Lung (tissue), 12 donors: ENCODE data around the gene RBM20. TPM values are rescaled to one million over a fixed set of nuclear protein-coding genes. Genes with fewer than 3 reads are reported as not detected.
A peak's percentile ranks its signal among the peaks of the same experiment; 100 is the strongest.

Experiments
- ATAC-seq: fragments of 200-7000 bp; cut with Tn5 transposase; one replicate; pipeline ENCODE4 v1.9.1; 2020; ENCODE audit warnings: moderate number of reproducible peaks; ENCODE audit not compliant: insufficient read depth, low FRiP score
- DNase-seq, 3 donors: peaks; one replicate each; pipeline ENCODE4 v3.0.0-alpha.2; 2013 to 2017
- H3K27ac ChIP-seq, 2 donors: one replicate each; pipeline ENCODE4 v1.5.1; 2013; ENCODE audit warnings: mild to moderate bottlenecking in 2 of 2, moderate library complexity in 2 of 2, control low read depth in 1 of 2, inconsistent platforms in 1 of 2, low read depth in 1 of 2, low read length in 1 of 2
- H3K27me3 ChIP-seq, 3 donors: one replicate each; pipeline ENCODE4 v1.5.1; 2013; ENCODE audit warnings: low read length in 2 of 3; ENCODE audit not compliant: control insufficient read depth in 3 of 3, insufficient read depth in 3 of 3
- H3K36me3 ChIP-seq, 4 donors: one replicate each; pipeline ENCODE4 v1.5.1; 2013; ENCODE audit warnings: low read length in 4 of 4, mild to moderate bottlenecking in 1 of 4, moderate library complexity in 1 of 4; ENCODE audit not compliant: control insufficient read depth in 4 of 4, insufficient read depth in 4 of 4
- H3K4me1 ChIP-seq, 5 donors: one replicate each; pipeline ENCODE4 v1.5.1; 2013; ENCODE audit warnings: low read length in 5 of 5, mild to moderate bottlenecking in 2 of 5, moderate library complexity in 1 of 5; ENCODE audit not compliant: control insufficient read depth in 5 of 5, insufficient read depth in 5 of 5
- H3K4me3 ChIP-seq: one replicate; pipeline ENCODE4 v1.5.1; 2013; ENCODE audit warnings: mild to moderate bottlenecking, control low read depth, moderate library complexity
- H3K9ac ChIP-seq, 2 donors: one replicate each; pipeline ENCODE4 v1.5.1; 2013; ENCODE audit warnings: low read length in 2 of 2, control low read depth in 1 of 2; ENCODE audit not compliant: insufficient read depth in 1 of 2
- H3K9me3 ChIP-seq, 4 donors: one replicate each; pipeline ENCODE4 v1.5.1; 2013; ENCODE audit warnings: low read length in 3 of 4, mild to moderate bottlenecking in 1 of 4, moderate library complexity in 1 of 4; ENCODE audit not compliant: control insufficient read depth in 4 of 4, insufficient read depth in 3 of 4
- WGBS, 2 donors: extraction: QIAGEN DNeasy Blood & Tissue Kit; methylation state at CpG; one replicate each; pipeline ENCODE4 v1.1.7; 2013; 5-methylcytosine and 5-hydroxymethylcytosine counted together
- polyA plus RNA-seq, 2 donors: library from polyadenylated mRNA; stranded (reverse); fragments of 200-250 nt; gene quantifications; one replicate each; pipeline ENCODE4 v1.2.1, GENCODE V29; 2013
- total RNA-seq, 2 donors: library from RNA; depleted of rRNA in 1 of 2; stranded (reverse); fragments of >200 nt in 1 of 2; gene quantifications; one replicate each; pipeline ENCODE4 v1.2.1, GENCODE V29; 2014 to 2021
- TF ChIP-seq, protein P1 (sequence below): IDR thresholded peaks from 2 replicates; pipeline ENCODE4 v1.5.1; 2012; ENCODE audit warnings: mild to moderate bottlenecking; ENCODE audit errors: control extremely low read depth, extremely low read depth
- donor health status: control.
- donor health status: control.
- donor health status: Bipolar disorder and iron deficiency.
- donor health status: healthy.
- donor health status: DM: yes; HTN: yes; CAD: no.

Gene RBM20
- total and polyA plus RNA-seq, 4 donors, result 0.25 to 3.3 (median 0.66) TPM

DNA sequence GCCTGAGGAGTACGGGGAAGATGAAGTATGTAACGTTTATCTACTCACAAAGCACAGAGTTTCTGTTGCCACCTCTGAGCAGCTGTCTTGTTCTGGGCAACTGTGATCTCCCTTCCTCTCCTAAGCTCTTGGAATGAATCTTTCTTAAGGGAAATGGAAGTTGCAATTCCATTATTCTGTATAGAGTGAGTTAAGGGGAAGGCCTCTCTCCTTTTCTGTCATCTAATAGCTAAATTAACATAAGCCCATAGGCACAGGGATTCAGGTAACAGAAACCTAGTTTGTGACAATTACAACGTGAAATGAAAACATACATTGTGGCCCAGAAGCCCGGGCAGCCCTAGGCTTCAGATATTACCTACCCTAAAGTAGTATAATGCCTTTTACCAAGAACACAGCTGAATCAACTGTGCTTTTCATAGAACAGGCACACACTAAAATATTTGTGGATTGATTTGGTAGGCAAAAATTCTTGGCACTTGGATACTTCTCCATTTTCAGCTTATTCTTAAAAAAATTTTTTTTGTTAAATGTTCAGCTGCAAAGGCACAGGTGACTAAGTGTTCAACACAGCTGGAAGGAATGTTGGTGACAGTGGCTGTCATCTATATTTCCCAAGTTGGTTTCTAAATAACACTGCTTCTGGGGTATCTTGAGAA is 223.8 kb downstream of the RBM20 start:
- DNase-seq, result no peak
- H3K4me3 ChIP-seq, result no peak overlapping the region
- H3K27me3 ChIP-seq, result no peaks in the 10 kb centered on the region
- H3K9me3 ChIP-seq, result no peaks in the 10 kb centered on the region
- no peak overlapping the region for H3K9ac ChIP-seq
- peaks cover 0 to 25% (median 5%) of the 10 kb centered on the region in 5 donors for H3K4me1 ChIP-seq
- no peak for ATAC-seq
- WGBS, 2 donors, result 57 to 66% methylated on average over 4 of the region's 4 CpGs
- peak overlapping the region in 1 of 2 donors; percentile 37 for H3K27ac ChIP-seq
- TF ChIP-seq, protein P1, sequence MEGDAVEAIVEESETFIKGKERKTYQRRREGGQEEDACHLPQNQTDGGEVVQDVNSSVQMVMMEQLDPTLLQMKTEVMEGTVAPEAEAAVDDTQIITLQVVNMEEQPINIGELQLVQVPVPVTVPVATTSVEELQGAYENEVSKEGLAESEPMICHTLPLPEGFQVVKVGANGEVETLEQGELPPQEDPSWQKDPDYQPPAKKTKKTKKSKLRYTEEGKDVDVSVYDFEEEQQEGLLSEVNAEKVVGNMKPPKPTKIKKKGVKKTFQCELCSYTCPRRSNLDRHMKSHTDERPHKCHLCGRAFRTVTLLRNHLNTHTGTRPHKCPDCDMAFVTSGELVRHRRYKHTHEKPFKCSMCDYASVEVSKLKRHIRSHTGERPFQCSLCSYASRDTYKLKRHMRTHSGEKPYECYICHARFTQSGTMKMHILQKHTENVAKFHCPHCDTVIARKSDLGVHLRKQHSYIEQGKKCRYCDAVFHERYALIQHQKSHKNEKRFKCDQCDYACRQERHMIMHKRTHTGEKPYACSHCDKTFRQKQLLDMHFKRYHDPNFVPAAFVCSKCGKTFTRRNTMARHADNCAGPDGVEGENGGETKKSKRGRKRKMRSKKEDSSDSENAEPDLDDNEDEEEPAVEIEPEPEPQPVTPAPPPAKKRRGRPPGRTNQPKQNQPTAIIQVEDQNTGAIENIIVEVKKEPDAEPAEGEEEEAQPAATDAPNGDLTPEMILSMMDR, result no peak
- H3K36me3 ChIP-seq, result no peaks in the 10 kb centered on the region

DNA sequence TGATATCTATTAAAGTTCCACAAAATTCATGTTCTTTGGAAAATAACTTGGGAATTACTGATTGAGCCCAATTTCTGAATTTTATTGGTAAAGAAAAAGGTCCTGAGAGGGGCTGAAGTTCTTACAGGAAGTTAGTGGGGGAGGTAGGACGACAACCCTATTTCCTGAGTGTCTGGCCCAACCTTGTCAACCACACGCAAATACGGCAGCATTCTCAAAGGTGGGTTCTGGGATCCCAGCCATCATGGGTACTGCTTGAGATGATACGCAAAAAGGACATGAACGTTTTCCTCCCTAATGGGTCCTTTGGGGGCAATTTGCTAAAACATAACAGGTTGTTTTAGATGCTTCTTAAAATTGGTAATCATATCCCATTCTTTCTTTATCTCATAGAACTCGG is 224.8 kb downstream of the RBM20 start:
- Histone ChIP-seq H3K4me3 (no peak overlapping the region), H3K4me1 (peaks cover 0 to 30% (median 5%) of the 10 kb centered on the region in 5 donors), H3K27ac (no peak overlapping the region), H3K9ac (no peak overlapping the region), H3K36me3 (no peaks in the 10 kb centered on the region), H3K27me3 (no peaks in the 10 kb centered on the region), H3K9me3 (no peaks in the 10 kb centered on the region)
- TF ChIP-seq, protein P1, result no peak
- DNase-seq (no peak), ATAC-seq (no peak)
- 58 to 70% methylated on average over 6 of the region's 6 CpGs for WGBS, 2 donors

DNA sequence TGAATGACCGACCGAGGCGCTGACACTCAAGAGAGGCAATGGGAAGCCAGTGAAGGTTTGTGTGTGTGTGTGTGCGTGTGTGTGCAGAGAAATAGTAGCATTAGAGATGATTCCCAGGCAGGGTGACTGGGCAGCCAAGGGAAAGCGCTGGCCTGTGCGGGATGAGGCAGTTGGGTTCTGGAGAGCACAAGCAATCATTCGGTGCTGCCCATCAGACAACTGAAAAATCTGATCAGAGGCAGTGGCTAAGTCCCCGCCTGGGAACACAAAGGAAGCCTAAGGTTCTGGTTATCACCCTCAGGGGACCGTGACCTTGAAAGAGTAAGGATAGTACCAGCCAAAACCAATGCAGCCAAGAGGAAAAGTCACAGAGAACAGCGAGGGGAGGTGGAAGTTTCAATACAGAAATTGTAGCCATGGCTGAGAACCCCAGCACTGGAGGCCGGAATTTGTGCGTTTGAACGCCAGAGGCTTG is 226.7 kb downstream of the RBM20 start:
- Histone ChIP-seq H3K36me3 (peaks cover 0 to under 1% (median 0%) of the 10 kb centered on the region in 4 donors), H3K4me1 (peaks cover 0 to 30% (median 5%) of the 10 kb centered on the region in 5 donors), H3K27ac (peak overlapping the region; percentile 79 to 86), H3K9ac (peak overlapping the region; percentile 44 to 97), H3K4me3 (no peak overlapping the region), H3K9me3 (no peaks in the 10 kb centered on the region), H3K27me3 (no peaks in the 10 kb centered on the region)
- TF ChIP-seq, protein P1, result no peak
- no peak for ATAC-seq
- peak in 2 of 3 donors; percentile 34 to 46 for DNase-seq
- WGBS, 2 donors, result 72 to 77% methylated on average over 13 of the region's 13 CpGs
